Stimulated activated CD4-positive, alpha-beta T cell treated with anti-CD3 and anti-CD28 coated beads, Interleukin-12 subunit alpha, Interleukin-12 subunit beta, amount 100 ng/mL, for 48 hours (primary cell): ENCODE measurements around the gene KRT2.
"Not testable (repeated sequence)": the region's sequence is repeated elsewhere in the genome, so short reads cannot be mapped to it uniquely, and the experiment has no call there.

Source experiments
- DNase-seq, 3 donors: peaks; one replicate each; pipeline ENCODE4 v3.0.0-alpha.2; 2020; ENCODE audit warnings: low read depth in 2 of 3, low spot score in 1 of 3

Gene KRT2

DNA sequence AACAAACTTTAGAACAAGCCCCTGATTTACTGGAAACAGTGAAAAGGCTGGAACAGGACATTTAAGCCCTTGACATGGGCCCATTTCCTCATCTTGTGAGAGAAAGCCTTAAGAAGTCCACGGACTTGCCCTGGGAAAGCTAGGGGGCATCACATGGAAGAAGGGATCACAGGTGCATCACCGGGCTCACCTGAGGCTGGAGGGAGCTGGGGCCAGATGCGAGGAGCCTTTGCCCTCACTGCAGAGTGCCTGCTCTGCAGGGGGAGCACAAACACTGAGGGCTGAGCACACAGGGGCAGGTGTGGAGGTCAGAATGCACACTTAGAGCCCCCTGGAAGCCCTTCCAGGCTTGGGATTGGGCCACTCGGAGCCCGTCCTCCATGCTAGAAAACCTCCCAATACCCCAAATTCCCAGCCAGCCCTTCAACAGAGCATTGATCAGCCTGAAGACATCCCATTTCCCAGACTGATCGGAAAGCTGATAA lies 33.4 kb upstream of the KRT2 start:
- no peak for DNase-seq

DNA sequence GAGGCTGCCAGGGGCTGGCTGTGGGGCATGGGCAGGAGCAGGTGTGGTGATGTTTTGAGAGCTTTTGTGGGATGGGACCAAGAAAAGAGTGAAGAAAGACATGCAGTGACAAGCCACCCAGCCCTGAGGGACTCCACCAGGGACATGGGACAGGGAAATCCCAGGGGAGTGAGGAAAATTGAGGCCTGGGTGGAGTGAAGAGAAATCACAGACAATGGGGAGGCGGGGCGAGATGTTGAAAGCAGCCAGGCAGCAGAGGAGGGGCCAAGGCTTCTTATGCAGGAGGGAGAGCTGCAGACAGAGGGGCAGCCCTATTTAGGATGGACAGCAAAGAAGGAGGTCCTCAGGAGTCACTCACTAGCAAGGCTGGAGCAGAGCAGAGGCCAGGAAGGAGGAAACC lies 32.4 kb upstream of the KRT2 start:
- DNase-seq, result no peak

DNA sequence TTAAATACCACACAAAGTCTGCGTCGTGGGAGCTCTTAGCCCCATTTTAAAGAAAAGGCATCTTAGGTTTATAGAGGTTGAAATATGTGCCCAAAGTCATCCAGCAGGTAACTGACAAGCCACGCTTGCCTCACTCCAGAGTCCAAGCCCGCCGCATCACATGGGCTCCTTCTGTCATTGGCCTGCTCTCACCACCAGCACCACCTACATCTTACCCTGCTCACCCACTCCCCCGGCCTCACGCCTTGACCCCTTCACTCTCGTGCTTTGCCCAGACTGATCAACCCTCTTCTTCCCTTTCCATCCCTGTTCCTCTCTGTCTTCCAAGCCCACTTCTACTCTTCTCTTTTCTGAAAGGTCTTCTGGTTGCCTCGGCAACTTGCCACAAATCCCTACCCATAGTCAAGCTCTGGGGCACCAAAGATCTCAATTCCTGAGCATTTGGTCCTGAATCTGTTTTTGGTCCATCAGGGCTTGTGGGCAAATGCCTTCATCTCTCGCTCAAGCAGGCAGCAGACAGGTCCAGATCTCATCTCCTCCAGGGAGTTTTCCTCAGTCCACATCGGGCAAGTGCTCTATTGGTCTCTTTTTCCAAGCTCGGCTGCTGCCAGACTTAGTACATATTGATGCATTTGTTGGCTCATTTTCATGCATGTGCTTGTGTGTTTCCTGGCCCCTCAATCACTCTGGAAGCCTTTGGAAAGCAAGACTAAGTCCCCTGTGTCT lies 31.7 kb upstream of the KRT2 start:
- DNase-seq, result no peak

DNA sequence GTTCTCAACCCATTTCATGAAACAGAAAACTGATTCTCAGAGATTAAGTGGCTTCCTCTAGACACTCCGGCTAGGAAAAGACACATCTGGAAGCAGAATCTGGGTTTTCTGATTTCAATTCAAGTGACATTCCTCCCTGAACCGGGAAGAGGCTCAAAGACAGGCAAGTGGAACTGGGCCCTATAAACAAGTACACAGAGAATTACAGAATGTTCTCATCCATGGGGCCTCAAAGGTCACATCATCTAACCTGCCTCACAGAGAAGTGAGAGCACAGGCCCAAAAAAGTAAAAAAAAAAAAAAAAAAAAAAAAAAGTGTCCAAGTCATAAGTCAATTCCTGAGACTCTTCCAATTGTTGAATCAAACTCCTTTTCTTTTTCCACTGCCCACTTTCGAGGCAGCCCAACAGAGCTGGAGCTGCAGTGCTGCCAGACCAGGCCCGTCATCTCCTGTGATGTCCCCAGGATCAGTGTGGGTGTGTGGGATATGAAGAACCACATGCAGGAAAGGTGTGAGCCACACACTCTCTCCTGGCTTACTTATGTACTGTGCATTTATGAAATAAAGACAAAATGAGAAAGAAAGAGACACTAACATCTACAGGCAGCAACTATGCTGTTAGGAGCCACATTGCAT lies 31.0 kb upstream of the KRT2 start:
- DNase-seq, result no peak

DNA sequence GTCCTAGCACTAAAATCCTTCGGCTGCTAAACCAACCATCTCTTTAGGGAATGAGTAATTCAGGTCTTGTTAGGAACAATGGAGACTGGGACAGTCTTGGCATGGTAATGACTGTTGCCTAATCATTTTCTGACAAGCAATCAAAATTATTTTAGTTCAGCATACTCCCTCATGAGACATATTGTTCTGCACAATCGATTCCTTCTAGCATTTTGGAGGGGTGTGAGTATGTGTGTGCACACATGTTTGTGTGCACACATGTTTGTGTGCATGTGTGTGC lies 30.3 kb upstream of the KRT2 start:
- no peak for DNase-seq

DNA sequence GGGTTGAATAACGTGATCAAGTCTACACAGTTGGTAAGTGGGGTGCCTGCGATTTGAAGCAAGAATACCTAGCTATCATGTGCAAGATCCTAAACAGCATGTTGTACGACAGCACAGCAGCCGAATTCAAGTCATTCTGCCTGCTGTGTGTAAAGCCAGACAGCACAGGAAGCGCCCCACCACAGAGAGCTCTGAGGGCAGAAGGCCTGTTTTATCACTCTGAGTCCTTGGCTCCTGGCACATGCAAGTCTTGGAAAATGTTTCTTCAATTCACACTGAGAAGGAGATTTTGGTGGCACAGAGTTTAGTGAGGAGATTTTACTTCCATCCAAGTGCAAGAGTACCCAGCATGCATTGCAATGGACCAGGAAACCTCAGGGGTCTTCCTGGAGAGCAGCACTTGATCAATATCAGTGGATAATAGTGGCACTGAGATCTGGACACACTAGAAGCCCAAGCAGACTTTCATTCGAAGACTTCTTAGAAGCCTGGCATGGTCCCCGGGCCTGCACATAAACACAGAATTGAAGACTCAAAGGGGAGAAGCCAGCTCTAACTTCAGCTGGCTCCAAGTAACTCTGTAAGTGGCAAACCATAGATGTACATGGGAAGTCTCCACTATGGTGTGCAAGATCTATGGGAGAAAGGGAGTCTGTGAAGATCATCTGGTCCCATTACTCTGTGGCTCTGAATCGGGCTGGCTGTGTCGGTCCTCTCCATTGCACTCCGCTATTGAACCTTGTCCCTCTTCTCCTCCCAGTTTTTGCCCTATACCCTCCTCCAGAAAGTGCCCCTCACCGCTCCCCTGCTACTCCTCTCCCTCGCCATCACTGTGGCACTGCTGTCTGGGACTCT lies 29.7 kb upstream of the KRT2 start:
- DNase-seq, result peak in 1 of 3 donors; percentile 10

DNA sequence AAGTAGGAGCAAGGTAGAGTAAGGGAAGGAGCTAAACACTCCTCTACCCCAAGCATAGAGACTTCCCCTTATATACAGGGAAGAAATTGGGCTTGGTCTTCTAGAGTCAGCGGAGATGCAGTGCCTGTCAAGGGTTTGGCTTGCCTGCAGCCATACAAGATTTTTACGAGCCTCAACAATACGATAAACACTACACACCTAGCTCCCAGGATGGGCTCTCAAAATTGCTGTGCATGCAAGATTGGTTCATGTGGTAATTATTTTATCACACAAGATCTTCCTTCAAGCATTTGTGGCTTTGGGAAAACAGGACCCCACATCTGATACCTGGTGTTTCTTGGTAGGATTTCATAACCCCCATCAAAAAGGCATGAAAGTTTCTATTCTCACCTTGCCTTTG lies 28.4 kb upstream of the KRT2 start, which contains the start of gene KRT1:
Gene KRT1, minus strand, starts transcription at position 45 of the 400 bp plus-strand sequence. CDS start 59 bp downstream, outside the sequence.
- no peak for DNase-seq

DNA sequence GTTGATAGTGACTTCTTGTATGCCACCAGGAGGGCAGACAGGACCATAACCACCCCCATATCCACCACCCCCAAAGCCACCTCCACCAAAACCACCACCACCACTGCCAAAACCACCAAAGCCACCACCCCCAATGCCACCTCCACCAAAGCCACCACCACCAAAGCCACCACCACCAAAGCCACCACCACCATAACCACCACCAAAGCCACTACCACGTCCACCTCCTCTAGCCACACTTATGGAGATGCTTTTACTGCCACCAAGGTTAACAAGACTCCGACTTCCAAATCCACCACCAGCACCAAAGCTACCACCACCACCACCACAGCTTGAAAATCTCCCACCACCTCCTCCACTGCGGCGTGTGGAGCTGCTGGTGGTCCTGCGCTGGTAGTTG lies 27.9 kb upstream of the KRT2 start:
- no peak for DNase-seq

DNA sequence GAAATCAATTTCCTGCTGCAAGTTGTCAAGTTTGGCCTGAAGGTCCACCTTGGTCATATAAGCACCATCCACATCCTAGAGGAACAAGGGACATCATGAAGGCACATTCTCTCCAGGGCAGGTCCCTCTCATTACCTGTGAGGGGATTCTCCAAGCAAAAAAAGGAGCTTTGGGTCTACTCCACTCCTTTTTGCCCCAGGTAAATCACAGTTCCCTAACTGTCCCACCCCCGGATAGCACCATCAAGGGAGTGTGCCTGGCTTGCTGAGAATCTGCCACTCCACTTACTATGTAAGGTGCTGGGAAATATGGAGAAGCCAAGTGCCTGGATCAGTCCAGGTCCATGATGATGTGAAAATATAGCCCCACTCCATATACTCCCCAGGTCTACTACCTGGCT lies 25.7 kb upstream of the KRT2 start:
- no peak for DNase-seq

DNA sequence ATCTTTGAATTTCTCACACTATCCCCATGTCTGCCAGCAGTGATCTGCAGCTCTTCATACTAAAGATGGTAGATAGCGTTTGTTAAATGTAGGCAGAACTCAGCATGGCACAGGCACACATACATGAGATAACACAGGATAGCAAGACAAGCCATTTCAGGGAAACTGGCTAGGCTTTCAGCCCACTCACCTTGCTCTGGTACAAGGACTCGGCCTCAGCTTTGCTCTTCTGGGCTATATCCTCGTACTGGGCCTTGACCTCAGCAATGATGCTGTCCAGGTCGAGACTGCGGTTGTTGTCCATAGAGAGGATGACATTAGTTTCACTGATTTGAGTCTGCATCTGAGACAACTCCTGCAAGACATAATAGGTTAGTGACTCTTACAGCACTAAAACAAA lies 25.1 kb upstream of the KRT2 start:
- DNase-seq, result no peak

DNA sequence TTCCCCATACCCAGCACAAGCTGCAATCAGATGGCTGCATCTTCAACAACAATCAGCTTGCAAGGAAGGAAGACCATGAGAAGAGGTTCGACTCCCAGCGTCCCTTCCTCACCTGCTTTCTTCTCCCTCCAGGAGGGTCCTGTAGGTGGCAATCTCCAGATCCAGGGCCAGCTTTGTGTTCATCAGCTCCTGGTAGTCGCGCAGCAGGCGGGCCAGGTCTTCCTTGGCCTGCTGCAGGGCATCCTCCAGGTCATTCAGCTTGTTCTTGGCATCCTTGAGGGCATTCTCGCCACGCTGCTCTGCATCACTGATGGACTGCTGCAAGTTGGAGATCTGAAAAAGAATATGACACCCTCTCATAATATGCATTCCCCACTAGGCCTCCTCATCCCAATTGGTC lies 24.2 kb upstream of the KRT2 start:
- no peak for DNase-seq

DNA sequence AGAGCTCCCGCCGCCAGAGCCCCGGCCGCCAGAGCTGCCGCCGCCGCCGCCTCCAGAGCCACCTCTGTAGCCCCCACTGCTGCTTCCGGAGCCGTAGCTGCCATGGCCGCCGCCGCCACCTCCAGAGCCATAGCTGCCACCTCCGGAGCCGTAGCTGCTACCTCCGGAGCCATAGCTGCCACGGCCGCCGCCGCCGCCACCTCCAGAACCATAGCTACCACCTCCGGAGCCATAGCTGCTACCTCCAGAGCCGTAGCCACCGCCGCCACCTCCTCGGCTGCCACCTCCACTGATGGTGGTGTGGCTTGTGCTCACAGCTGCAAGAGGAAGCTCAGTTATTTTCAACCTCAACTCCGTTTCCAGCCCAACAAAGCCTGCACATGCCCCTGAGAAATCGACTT lies 23.3 kb upstream of the KRT2 start:
- DNase-seq, result no peak

DNA sequence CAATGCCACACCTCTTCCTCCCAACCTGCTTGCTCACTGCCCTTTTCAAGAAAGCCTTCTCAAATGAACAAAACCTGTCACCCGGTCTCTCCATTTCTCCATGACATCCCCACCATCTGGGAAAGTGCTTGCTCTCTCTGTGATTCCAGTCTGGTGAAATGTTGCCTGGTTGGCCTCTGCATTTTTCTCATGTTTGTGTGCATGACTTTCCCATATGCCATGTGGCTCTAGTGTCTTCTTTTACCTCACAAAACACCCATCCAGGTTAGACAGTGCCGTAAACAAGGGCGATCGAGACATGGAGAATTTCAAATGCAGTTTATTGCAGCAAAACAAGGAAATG lies 22.4 kb upstream of the KRT2 start:
- no peak for DNase-seq

DNA sequence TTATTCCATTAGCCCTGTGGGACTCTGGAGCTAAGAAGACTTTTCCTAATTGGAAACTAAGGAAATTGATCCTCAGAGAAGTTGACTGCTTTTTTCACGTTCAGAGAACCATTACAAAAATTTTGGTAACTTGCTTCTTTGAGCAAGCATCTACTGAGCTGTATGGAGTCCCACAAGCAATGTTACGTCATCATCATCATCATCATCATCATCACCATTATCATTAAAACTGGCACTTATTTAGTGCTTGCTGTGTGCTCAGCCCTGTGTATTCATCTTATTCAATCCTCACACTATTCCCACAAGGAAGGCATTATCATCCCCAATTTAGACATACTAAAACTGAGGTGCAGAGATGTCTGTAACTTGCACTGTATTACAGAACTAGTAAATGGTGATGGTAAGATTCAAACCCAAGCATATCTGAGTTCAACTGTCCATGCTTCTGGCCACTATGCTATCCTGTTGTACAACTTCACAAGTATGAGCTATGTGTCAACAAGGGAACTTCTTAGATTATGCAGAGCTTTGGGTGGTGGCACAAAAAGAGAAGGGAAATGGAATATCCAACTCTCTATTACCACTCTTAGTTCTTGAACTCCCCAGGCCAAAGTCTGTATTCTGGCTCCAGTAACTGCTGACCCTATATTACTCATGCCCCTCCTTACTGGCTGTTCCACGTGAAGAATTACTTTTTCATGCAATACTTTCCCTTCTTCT lies 21.9 kb upstream of the KRT2 start:
- no peak for DNase-seq

DNA sequence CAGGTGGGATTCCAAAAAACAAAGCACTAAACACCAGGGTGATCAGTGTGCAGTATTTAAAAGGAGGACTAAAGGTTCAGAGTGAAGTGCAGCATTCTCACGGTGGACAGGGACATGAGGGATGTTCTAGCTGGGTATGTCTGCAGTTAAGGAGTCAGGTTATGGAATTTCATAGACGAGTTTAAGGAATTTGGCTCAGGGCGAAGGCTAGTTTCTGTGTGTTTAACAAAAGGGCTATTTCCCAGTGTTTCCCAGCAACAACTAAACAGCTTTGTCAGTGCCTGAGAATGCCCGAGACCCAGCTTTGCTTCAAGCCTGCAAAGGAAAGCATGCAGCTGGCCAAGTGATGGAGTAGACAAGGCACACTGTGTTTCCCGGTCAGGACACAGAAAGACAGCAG lies 21.2 kb upstream of the KRT2 start:
- no peak for DNase-seq

DNA sequence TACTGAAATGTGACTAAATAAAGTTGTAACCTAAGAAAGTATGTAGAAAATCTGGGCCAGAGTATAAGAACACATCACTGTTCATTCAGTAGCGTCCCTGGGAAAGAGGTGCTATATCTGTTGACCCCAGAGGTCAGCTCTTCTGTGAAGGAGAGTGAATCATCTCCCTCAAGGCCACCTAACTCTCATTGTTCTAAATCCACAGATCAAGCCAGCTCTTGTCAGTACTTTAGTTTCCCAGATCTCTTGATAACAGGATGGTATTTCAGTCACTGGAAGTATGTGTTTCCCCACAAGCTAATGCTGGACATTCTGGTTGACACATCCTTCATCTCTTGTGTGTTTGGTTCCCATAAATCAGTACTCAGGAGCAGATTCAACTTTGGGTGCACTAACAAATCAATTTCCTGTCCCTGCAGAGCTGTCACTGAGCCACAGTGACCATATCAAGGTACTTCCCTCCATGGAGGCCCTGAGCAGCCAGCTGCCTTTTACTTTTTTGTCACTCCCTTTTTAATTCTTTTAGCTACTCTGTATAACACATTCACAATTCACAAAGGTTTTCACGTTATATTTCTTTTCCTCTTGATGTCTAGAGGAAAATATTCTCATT lies 20.4 kb upstream of the KRT2 start:
- no peak for DNase-seq

DNA sequence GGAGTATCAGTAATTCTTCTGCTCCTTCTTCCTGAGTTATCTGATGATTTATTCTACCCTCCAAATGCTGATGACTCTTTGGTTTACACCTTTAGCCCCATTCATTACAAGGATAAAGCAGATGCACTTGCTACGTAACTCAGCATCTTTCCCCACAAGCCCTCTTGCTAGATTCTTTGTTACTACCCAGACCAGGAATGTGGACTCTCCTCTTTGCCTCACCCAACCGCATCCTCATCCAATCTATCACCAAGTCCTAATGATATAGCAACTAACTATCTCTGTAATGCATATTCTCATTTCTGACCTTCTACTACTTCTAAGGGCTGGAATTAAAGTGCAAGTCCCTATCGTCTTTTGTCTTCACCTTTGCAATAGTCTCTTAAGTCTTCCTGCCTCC lies 18.9 kb upstream of the KRT2 start:
- DNase-seq, result no peak

DNA sequence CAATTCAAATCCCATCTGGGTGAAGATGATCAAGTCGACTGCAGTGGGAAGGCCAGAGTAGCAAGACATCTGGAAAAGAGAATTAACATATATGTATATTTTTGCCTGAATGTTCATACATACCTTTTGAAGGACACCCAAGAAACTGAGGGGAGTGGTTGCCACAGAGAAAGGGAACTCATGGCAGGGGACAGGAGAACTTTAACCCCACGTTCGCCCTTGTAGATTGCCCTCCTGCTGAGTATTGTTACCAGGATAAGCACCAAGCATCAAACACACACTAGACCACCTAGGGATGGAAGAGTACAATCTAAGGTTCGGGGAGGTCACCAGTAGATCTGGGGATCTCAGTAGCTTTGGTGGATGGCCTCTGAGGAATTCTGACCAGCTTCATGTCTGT lies 18.5 kb upstream of the KRT2 start:
- DNase-seq, result no peak

DNA sequence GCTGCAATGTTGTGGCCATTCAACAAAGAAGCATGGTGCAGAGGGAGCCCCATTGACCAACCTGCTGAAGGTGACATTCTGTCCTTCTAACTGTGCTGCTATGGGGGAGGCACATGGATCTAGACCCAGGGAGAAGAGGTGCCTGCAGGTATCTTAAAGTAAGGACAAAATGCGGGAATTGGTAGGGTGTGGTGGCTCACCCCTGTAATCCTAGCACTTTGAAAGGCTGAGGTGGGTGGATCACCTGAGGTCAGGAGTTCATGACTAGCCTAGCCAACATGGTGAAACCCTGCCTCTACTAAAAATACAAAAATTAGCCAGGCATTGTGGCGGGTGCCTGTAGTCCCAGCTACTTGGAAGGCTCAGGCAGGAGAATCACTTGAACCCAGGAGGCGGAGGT lies 17.9 kb upstream of the KRT2 start:
- DNase-seq, result not testable (repeated sequence)

DNA sequence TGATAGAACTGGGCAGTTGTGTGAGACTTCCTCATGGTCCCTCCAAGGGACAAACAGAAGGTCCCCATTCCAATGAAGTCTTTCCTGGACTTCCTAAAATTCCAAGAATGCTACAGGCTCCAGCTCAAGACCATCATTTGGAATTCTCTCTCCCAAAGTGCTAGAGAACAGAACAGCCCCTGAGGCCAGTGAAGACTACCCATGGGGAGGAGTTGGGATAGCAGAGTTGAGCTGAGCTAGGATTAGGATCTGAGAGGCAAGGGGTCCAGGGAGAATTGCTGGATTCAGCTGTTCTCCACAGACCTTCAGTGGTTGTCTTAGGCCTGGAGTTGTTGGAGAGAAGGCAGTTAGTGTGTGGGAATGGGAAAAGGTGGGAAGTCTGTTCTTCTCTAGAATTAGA lies 17.4 kb upstream of the KRT2 start:
- DNase-seq, result no peak

DNA sequence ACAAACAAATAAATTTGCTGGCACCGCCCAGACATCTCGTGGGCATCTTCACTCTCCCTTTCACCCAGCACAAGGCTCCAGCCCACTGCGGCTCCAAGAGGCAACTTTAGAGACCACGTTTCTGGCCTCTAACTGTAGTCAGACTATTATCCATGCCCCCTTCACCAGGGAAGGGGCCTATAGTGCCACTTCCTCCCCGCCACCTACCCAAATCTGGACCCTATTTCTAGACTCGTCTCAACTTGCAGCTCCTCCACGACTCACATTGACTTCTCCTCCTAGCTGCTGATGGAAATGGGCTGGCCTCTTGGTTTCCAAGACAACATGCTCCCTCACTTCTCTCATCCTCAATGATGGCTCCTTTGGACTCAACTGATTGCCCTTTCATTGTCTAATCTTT lies 15.9 kb upstream of the KRT2 start:
- DNase-seq, result no peak
